GM21717 (cell line): ENCODE measurements around the gene SLIT3.

Source experiments
- ATAC-seq: cut with Tn5 transposase; IDR thresholded peaks from one replicate; pipeline ENCODE4 v1.9.1; 2021; ENCODE audit warnings: mild to moderate bottlenecking, moderate library complexity; ENCODE audit not compliant: unreplicated experiment

SLIT3 gene

GRCh38 chr5:168976311-168976970 lies 324.5 kb downstream of the SLIT3 start:
- ATAC-seq: no peak

GRCh38 chr5:168975331-168975730 lies 325.6 kb downstream of the SLIT3 start:
- ATAC-seq: no peak

GRCh38 chr5:168974082-168974481 lies 326.9 kb downstream of the SLIT3 start:
- no peak for ATAC-seq

GRCh38 chr5:168972731-168973130 lies 328.2 kb downstream of the SLIT3 start:
- ATAC-seq: no peak

- no peak for ATAC-seq
These were observed 329.8 kb downstream of the SLIT3 start for GRCh38 chr5:168971100-168971499.

GRCh38 chr5:168969326-168969886 lies 331.5 kb downstream of the SLIT3 start:
- ATAC-seq: no peak

GRCh38 chr5:168967882-168968620 lies 332.9 kb downstream of the SLIT3 start:
- no peak for ATAC-seq

- ATAC-seq: no peak
These were observed 335.3 kb downstream of the SLIT3 start for GRCh38 chr5:168965638-168966037.

GRCh38 chr5:168964182-168964581 lies 336.8 kb downstream of the SLIT3 start:
- no peak for ATAC-seq

GRCh38 chr5:168962306-168962705 lies 338.6 kb downstream of the SLIT3 start:
- no peak for ATAC-seq

- no peak for ATAC-seq
These were observed 339.3 kb downstream of the SLIT3 start for GRCh38 chr5:168961681-168962080.

- ATAC-seq: no peak
These were observed 340.4 kb downstream of the SLIT3 start for GRCh38 chr5:168960497-168960896.

- ATAC-seq: no peak
These were observed 347.6 kb downstream of the SLIT3 start for GRCh38 chr5:168953351-168953750.

- no peak for ATAC-seq
These were observed 348.7 kb downstream of the SLIT3 start for GRCh38 chr5:168952196-168952595.

- ATAC-seq: no peak
These were observed 349.2 kb downstream of the SLIT3 start for GRCh38 chr5:168951769-168952168.

- no peak for ATAC-seq
These were observed 349.6 kb downstream of the SLIT3 start for GRCh38 chr5:168951356-168951755.

- ATAC-seq: no peak
These were observed 350.5 kb downstream of the SLIT3 start for GRCh38 chr5:168950241-168950951.

GRCh38 chr5:168948746-168949145 lies 352.2 kb downstream of the SLIT3 start:
- ATAC-seq: no peak

- no peak for ATAC-seq
These were observed 353.6 kb downstream of the SLIT3 start for GRCh38 chr5:168947212-168947868.

GRCh38 chr5:168946363-168946762 lies 354.6 kb downstream of the SLIT3 start:
- no peak for ATAC-seq

- no peak for ATAC-seq
These were observed 356.9 kb downstream of the SLIT3 start for GRCh38 chr5:168944004-168944403.
